IMR-90 (cell line): Measurements from ENCODE around the gene WNT2B. TPM values are rescaled to one million over a fixed set of nuclear protein-coding genes. Genes with fewer than 3 reads are reported as not detected.

ENCODE experiments used
- ATAC-seq: fragments of 200-7000 bp; cut with Tn5 transposase; 2 replicates; pipeline ENCODE4 v1.9.1; 2020; ENCODE audit warnings: low read depth, mild to moderate bottlenecking, moderate library complexity
- BruUV-seq: library from RNA; stranded (reverse); fragments of 400-500 nt; replicated peaks from 2 replicates; lab custom pipeline; 2021; lab: Mats Ljungman, UMichigan
- CTCF ChIA-PET: fragments of 300-600 bp; formaldehyde crosslinking; extraction: SDS; loops from one replicate; lab custom pipeline; 2021; ENCODE audit warnings: antibody characterized with exemption; lab: Yijun Ruan, JAX
- POLR2A ChIA-PET: fragments of 300-600 bp; sonication (Branson Sonifier 250); formaldehyde crosslinking; loops from one replicate; lab custom pipeline; 2022; ENCODE audit warnings: antibody characterized with exemption; ENCODE audit not compliant: unreplicated experiment; lab: Charles Lee
- DNase-seq: peaks from one replicate; pipeline ENCODE4 v3.0.0; 2013
- H2AFZ ChIP-seq: replicated peaks from 2 replicates; pipeline ENCODE3; 2013; ENCODE audit warnings: low read length, mild to moderate bottlenecking; ENCODE audit not compliant: poor library complexity
- H2AK5ac ChIP-seq: 2 replicates; pipeline ENCODE4 v1.6.1; 2013; ENCODE audit warnings: low read depth, low read length, inconsistent platforms
- H2AK9ac ChIP-seq: replicated peaks from 2 replicates; pipeline ENCODE3; 2013; ENCODE audit warnings: mild to moderate bottlenecking, low read depth, low read length, moderate library complexity; ENCODE audit not compliant: poor library complexity
- H2BK120ac ChIP-seq: 2 replicates; pipeline ENCODE4 v1.6.1; 2013; ENCODE audit warnings: low read depth, low read length, inconsistent platforms
- H2BK15ac ChIP-seq: 3 replicates; pipeline ENCODE4 v1.6.1; 2013; ENCODE audit warnings: low read depth, low read length, inconsistent platforms
- H2BK20ac ChIP-seq: 2 replicates; pipeline ENCODE4 v1.6.1; 2013; ENCODE audit warnings: low read depth, mild to moderate bottlenecking, inconsistent platforms, low read length, moderate library complexity
- H2BK5ac ChIP-seq: 2 replicates; pipeline ENCODE4 v1.6.1; 2013; ENCODE audit warnings: mild to moderate bottlenecking, low read depth, low read length, inconsistent platforms; ENCODE audit not compliant: poor library complexity, severe bottlenecking
- H3K14ac ChIP-seq: replicated peaks from 2 replicates; pipeline ENCODE4 v1.6.1; 2013; ENCODE audit warnings: low read depth, low read length, inconsistent platforms
- H3K18ac ChIP-seq: 2 replicates; pipeline ENCODE4 v1.6.1; 2013; ENCODE audit warnings: low read depth, low read length, control low read depth
- H3K23ac ChIP-seq: 2 replicates; pipeline ENCODE4 v1.6.1; 2013; ENCODE audit warnings: low read depth, low read length, inconsistent platforms
- H3K27ac ChIP-seq: 2 replicates; pipeline ENCODE4 v1.5.1; 2013; ENCODE audit warnings: mild to moderate bottlenecking, control low read depth, low read length; ENCODE audit not compliant: insufficient read depth
- H3K27me3 ChIP-seq: 2 replicates; pipeline ENCODE4 v1.6.1; 2013; ENCODE audit warnings: low read length; ENCODE audit not compliant: control insufficient read depth, insufficient read depth
- H3K36me3 ChIP-seq: 2 replicates; pipeline ENCODE4 v1.6.1; 2013; ENCODE audit warnings: low read length, mixed read lengths; ENCODE audit not compliant: control insufficient read depth, insufficient read depth
- H3K4ac ChIP-seq: 2 replicates; pipeline ENCODE4 v1.6.1; 2013; ENCODE audit warnings: low read depth, low read length, inconsistent platforms
- H3K4me1 ChIP-seq: 2 replicates; pipeline ENCODE4 v1.6.1; 2013; ENCODE audit warnings: low read length, mixed read lengths; ENCODE audit not compliant: control insufficient read depth, insufficient read depth
- H3K4me2 ChIP-seq: 2 replicates; pipeline ENCODE4 v1.6.1; 2013; ENCODE audit warnings: low read depth, mild to moderate bottlenecking, control low read depth, low read length, moderate library complexity
- H3K4me3 ChIP-seq: 2 replicates; pipeline ENCODE4 v1.5.1; 2013; ENCODE audit warnings: low read depth, mild to moderate bottlenecking, control low read depth, low read length, moderate library complexity; ENCODE audit not compliant: insufficient read depth
- H3K56ac ChIP-seq: 2 replicates; pipeline ENCODE4 v1.6.1; 2013; ENCODE audit warnings: low read length, inconsistent platforms; ENCODE audit not compliant: insufficient read depth; ENCODE audit errors: extremely low read depth
- H3K79me1 ChIP-seq, 2 experiments: 2 replicates each; pipeline ENCODE4 v1.6.1; 2013; ENCODE audit warnings: low read length in 2 of 2, inconsistent platforms in 1 of 2, low read depth in 1 of 2
- H3K9ac ChIP-seq: 2 replicates; pipeline ENCODE4 v1.6.1; 2013; ENCODE audit warnings: low read depth, low read length, control low read depth
- H3K9me1 ChIP-seq: 2 replicates; pipeline ENCODE4 v1.6.1; 2013; ENCODE audit warnings: low read length, inconsistent platforms; ENCODE audit not compliant: insufficient read depth
- H3K9me3 ChIP-seq: 2 replicates; pipeline ENCODE4 v1.6.1; 2013; ENCODE audit warnings: low read length; ENCODE audit not compliant: control insufficient read depth, insufficient read depth
- H4K20me1 ChIP-seq: 2 replicates; pipeline ENCODE4 v1.6.1; 2013; ENCODE audit warnings: low read length, inconsistent platforms; ENCODE audit not compliant: insufficient read depth
- H4K5ac ChIP-seq: 2 replicates; pipeline ENCODE4 v1.6.1; 2013; ENCODE audit warnings: mild to moderate bottlenecking, low read depth, low read length, control low read depth
- H4K8ac ChIP-seq, 2 experiments: 2 replicates each; pipeline ENCODE4 v1.6.1; 2013; ENCODE audit warnings: low read depth in 2 of 2, low read length in 2 of 2, control low read depth in 1 of 2, inconsistent platforms in 1 of 2
- H4K91ac ChIP-seq: 2 replicates; pipeline ENCODE4 v1.6.1; 2013; ENCODE audit warnings: low read depth, low read length, inconsistent platforms; ENCODE audit not compliant: insufficient read depth
- BHLHE40 ChIP-seq: fragments of 150-350 bp; IDR thresholded peaks from 2 replicates; pipeline ENCODE4 v1.6.1; 2016; ENCODE audit warnings: mild to moderate bottlenecking, low read depth, low read length
- CHD1 ChIP-seq: IDR thresholded peaks from 2 replicates; pipeline ENCODE4 v1.6.1; 2012; ENCODE audit warnings: low read depth, low read length, improper control_type of control experiment
- MAFK ChIP-seq: IDR thresholded peaks from 2 replicates; pipeline ENCODE4 v1.6.1; 2012; ENCODE audit warnings: low read depth, low read length, improper control_type of control experiment
- MAZ ChIP-seq: IDR thresholded peaks from 2 replicates; pipeline ENCODE4 v1.6.1; 2012; ENCODE audit warnings: low read depth, mild to moderate bottlenecking, low read length, improper control_type of control experiment, moderate library complexity, borderline replicate concordance
- MXI1 ChIP-seq: IDR thresholded peaks from 2 replicates; pipeline ENCODE4 v1.6.1; 2012; ENCODE audit warnings: low read depth, mild to moderate bottlenecking, low read length, moderate library complexity, borderline replicate concordance
- POLR2A ChIP-seq: IDR thresholded peaks from 2 replicates; pipeline ENCODE4 v1.6.1; 2012; ENCODE audit warnings: mild to moderate bottlenecking, low read depth, low read length
- RAD21 ChIP-seq: IDR thresholded peaks from 2 replicates; pipeline ENCODE4 v1.6.1; 2012; ENCODE audit warnings: low read length, improper control_type of control experiment
- RCOR1 ChIP-seq: IDR thresholded peaks from 2 replicates; pipeline ENCODE4 v1.6.1; 2012; ENCODE audit warnings: mild to moderate bottlenecking, low read length, improper control_type of control experiment; ENCODE audit not compliant: insufficient replicate concordance
- SMC3 ChIP-seq: fragments of 150-350 bp; IDR thresholded peaks from 2 replicates; pipeline ENCODE4 v1.6.1; 2016; ENCODE audit warnings: low read depth, mild to moderate bottlenecking, antibody characterized with exemption, low read length, moderate library complexity
- dilution Hi-C: fragments of 300-500 bp; cut with HindIII; formaldehyde crosslinking; loops from one replicate; pipeline ENCODE4 v1.14.3; 2018; ENCODE audit warnings: low sequenced_read_pairs; ENCODE audit not compliant: unreplicated experiment
- in situ Hi-C: fragments of 300-500 bp; cut with MboI; formaldehyde crosslinking; loops from 3 replicates; pipeline ENCODE4 v1.14.3; 2019; ENCODE audit warnings: low sequenced_read_pairs, inconsistent platforms, mixed read lengths
- intact Hi-C: fragments of 100-400 bp; cut with micrococcal nuclease; formaldehyde crosslinking; loops from 2 replicates; pipeline ENCODE4 v1.10.0; 2022
- polyA plus RNA-seq, 3 experiments: library from polyadenylated mRNA; depleted of rRNA; stranded (reverse); fragments of >200 nt; gene quantifications; 2 replicates each; pipeline ENCODE4 v1.2.3, GENCODE V29; 2012; ENCODE audit warnings: low replicate concordance in 1 of 3
- total RNA-seq: library from RNA; depleted of rRNA; stranded (reverse); fragments of >200 nt; gene quantifications from 2 replicates; pipeline ENCODE4 v1.2.3, GENCODE V29; 2012
- TF ChIP-seq, protein P1 (sequence below): fragments of 150-350 bp; IDR thresholded peaks from 2 replicates; pipeline ENCODE4 v1.6.1; 2017; ENCODE audit warnings: mild to moderate bottlenecking, antibody characterized with exemption, low read length, low read depth

Gene WNT2B
- total and polyA plus RNA-seq, 2 of the 4 experiments (the other 2 are of a cell fraction): 0.50 to 0.54 TPM

DNA sequence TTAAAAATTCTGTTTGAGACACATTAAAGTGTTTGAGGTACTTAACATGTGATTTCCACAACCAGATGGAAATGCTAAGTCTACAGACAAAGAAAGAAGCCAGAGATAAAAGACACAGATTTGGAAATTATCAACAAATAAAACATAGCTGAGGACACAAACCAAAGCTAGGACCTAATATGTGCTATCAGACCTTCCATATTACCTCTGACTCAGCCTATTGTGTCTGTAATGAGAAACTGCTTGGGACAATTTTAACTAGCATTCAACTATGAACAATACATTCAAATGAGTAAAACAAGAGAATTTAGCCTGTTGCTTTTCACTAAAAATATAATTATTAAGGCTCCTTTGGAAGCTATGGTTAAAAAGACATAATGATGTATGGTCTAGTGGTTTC lies 54.6 kb downstream of the WNT2B start:
- H2BK120ac ChIP-seq: no peak overlapping the region
- H3K9me3 ChIP-seq: no peaks in the 10 kb centered on the region
- H4K20me1 ChIP-seq: no peaks in the 10 kb centered on the region
- no peak overlapping the region for H3K56ac ChIP-seq
- no peak overlapping the region for H3K4me3 ChIP-seq
- ATAC-seq (no peak), DNase-seq (no peak)
- no peak overlapping the region for H2AK5ac ChIP-seq
- H4K91ac ChIP-seq: no peak overlapping the region
- H4K5ac ChIP-seq: no peak overlapping the region
- no peak overlapping the region for H2AK9ac ChIP-seq
- TF ChIP-seq, protein P1, sequence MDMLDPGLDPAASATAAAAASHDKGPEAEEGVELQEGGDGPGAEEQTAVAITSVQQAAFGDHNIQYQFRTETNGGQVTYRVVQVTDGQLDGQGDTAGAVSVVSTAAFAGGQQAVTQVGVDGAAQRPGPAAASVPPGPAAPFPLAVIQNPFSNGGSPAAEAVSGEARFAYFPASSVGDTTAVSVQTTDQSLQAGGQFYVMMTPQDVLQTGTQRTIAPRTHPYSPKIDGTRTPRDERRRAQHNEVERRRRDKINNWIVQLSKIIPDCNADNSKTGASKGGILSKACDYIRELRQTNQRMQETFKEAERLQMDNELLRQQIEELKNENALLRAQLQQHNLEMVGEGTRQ: no peak
- TF ChIP-seq POLR2A: no peak
- no peak for TF ChIP-seq BHLHE40
- no peak for TF ChIP-seq SMC3
- no peak for TF ChIP-seq CHD1
- TF ChIP-seq RAD21: no peak
- TF ChIP-seq MXI1: no peak
- TF ChIP-seq MAFK: no peak
- TF ChIP-seq MAZ: no peak
- TF ChIP-seq RCOR1: no peak
- H3K9ac ChIP-seq: no peak overlapping the region
- no peak overlapping the region for H3K18ac ChIP-seq
- no TSS peak for BruUV-seq
- H3K27ac ChIP-seq: no peak overlapping the region
- no peak overlapping the region for H3K4me2 ChIP-seq
- peaks cover 5% of the 10 kb centered on the region for H3K36me3 ChIP-seq
- no peaks in the 10 kb centered on the region for H3K9me1 ChIP-seq
- dilution Hi-C loops (no loop called here), in situ Hi-C loops (no loop called here), intact Hi-C loops (no loop called here)
- ChIA-PET CTCF (no interaction called here), POLR2A (no interaction called here)
- H3K4me1 ChIP-seq: 0 out of 2 replicates have a peak, but pooled peaks cover 2% of the 10 kb centered on the region
- no peak overlapping the region for H2AFZ ChIP-seq
- no peaks in the 10 kb centered on the region for H3K79me1 ChIP-seq
- no peak overlapping the region for H3K23ac ChIP-seq
- H3K4ac ChIP-seq: no peak overlapping the region
- no peak overlapping the region for H2BK20ac ChIP-seq
- no peak overlapping the region for H2BK5ac ChIP-seq
- no peak overlapping the region for H3K14ac ChIP-seq
- no peak overlapping the region for H2BK15ac ChIP-seq
- H4K8ac ChIP-seq: no peak overlapping the region
- H3K27me3 ChIP-seq: no peaks in the 10 kb centered on the region
